ENCODE measurements around the gene USP13.

The USP13 gene

DNA sequence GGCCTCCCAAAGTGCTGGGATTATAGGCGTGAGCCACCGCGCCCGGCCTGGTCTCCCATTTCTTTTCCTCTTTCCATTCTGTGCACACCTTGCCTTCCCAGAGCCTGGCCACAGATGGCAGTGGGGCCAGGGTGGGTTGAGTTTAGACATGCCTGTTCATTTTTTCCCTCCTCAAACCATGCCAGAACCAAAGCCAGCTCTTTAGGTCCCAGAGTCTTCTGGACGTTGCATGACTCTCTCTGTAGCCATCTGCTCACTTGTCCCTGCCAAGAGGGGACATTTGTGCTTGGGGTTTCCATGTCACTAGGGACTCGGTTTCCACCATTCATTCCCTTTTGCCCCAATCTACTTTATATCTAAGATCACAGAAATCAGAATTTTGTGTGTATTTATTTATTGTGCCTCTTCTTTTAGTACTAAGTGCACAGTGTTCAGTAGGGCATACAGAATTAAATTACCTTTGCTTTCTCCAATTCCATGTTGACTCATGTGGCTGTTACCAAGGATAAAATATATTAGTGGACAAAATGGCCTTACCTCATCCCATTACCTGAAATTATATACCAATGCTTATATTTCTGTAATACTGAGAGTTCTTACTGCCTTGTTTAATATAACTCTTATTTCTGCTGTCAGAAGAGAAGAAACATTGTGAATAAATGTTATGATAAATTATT lies 49.6 kb downstream of the USP13 start:
- Mint-ChIP-seq H3K36me3 (peaks cover 27% of the 10 kb centered on the region), H3K27ac (no peak overlapping the region), H3K4me1 (peaks cover 5% of the 10 kb centered on the region), H3K4me3 (no peak overlapping the region), H3K27me3 (no peaks in the 10 kb centered on the region), H3K9me3 (no peaks in the 10 kb centered on the region)
- no peak for ATAC-seq

DNA sequence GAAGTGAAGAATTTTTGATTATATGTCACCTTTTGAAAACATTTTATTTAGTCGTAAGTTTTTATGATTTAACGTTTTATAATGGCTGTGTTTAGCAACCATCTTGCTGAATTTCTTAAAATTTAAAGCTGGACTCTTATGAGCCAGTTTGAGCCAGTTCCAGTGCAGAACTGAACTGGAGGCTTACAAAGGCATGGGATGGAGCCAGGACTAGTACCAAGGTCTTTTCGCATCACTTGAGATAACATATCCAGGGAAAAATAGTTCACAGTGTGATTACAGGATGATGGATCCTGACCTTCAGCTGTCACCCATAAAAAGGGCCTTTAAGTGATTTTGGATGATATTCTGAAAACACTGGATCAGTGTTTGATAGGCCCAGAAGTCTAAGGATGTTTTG lies 51.0 kb downstream of the USP13 start:
- no peak for ATAC-seq
- Mint-ChIP-seq H3K9me3 (no peaks in the 10 kb centered on the region), H3K27ac (no peak overlapping the region), H3K36me3 (peaks cover 41% of the 10 kb centered on the region), H3K4me1 (no peaks in the 10 kb centered on the region), H3K27me3 (no peaks in the 10 kb centered on the region), H3K4me3 (no peak overlapping the region)

DNA sequence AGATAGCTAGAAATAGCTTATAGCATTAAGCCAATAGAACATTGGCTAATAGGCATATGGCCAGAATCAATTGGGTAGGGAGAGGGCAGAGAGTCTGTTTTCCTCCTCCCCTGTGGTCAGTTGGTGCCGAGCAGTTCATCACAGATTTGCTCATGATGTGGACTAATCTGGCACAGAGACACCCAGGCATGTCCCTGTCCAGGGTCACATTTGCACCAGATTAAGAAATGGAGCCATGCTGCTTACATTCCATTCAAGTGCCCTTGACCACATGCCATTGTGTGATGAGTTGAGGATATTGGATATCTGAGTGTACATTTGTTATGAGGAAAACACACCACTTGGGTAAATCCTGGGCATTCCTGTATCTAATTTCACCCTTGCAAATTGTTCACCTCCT lies 53.4 kb downstream of the USP13 start:
- no peak overlapping the region for H3K4me3 Mint-ChIP-seq
- peaks cover 62% of the 10 kb centered on the region for H3K36me3 Mint-ChIP-seq
- no peak for ATAC-seq
- no peaks in the 10 kb centered on the region for H3K27me3 Mint-ChIP-seq
- H3K4me1 Mint-ChIP-seq = no peaks in the 10 kb centered on the region
- no peak overlapping the region for H3K27ac Mint-ChIP-seq
- H3K9me3 Mint-ChIP-seq = no peaks in the 10 kb centered on the region

DNA sequence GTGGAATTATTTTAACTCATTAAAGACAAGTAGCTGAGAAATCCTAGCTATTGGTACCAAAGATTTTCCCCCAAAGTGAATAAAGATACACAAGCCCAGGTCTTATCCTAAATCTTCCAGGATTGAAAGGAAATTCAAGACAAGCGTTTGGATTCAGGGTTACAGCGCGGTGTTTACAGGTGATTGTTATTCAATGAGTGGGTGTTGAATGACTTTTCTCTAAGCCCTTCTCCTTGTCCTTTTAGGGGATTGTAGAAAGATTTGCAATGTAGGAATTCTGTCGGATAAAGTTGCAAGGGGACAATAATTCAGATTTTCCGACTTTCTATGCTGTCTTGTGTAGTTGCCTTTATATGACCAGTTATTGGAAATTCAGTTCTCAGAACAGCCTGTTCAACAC lies 57.2 kb downstream of the USP13 start:
- Mint-ChIP-seq H3K36me3 (peaks cover 60% of the 10 kb centered on the region), H3K27ac (no peak overlapping the region), H3K9me3 (no peaks in the 10 kb centered on the region), H3K4me3 (no peak overlapping the region), H3K27me3 (no peaks in the 10 kb centered on the region), H3K4me1 (no peaks in the 10 kb centered on the region)
- ATAC-seq = no peak

DNA sequence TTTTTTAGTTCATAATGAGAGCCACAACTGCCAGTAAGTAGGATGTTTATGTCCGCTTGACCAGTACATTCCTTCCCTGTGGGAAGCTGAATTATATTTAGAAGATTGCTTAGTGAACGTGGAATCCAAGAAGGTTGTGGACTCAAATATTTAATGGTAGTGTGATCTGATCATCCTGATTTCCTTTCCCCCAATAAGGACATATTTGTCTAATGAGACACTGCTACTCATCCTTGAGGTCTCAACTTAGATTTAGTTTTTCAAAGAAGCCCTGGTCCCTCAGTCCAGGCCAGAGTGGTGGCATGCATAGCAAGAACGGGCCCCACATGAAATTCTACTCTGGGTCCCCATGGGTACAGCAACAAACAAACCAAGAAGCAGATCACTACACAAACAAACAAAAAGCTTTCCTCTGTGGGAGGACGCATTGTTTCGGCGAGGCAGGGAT lies 60.8 kb downstream of the USP13 start:
- Mint-ChIP-seq H3K4me1 (no peaks in the 10 kb centered on the region), H3K4me3 (no peak overlapping the region), H3K9me3 (no peaks in the 10 kb centered on the region), H3K27ac (no peak overlapping the region), H3K36me3 (peaks cover 53% of the 10 kb centered on the region), H3K27me3 (no peaks in the 10 kb centered on the region)
- ATAC-seq = no peak

DNA sequence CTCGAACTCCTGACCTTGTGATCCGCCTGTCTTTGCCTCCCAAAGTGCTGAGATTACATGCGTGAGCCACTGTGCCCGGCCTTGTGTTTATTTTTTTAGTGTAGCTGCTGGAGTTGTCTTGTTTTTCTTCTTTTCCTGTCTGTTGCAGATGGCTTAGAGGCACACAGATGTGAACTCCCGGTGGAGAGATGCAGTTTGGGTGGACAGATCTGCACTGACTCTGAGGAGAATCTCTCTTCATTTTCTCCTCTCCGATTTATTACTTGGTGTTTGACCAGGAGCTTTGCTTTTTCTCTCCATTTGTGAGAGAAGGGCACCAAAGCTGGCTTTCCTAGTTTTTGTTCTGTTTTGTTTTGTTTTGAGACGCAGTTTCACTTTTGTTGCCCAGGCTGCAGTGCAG lies 62.7 kb downstream of the USP13 start:
- no peak overlapping the region for H3K27ac Mint-ChIP-seq
- H3K4me3 Mint-ChIP-seq = no peak overlapping the region
- H3K9me3 Mint-ChIP-seq = no peaks in the 10 kb centered on the region
- no peak for ATAC-seq
- no peaks in the 10 kb centered on the region for H3K27me3 Mint-ChIP-seq
- no peaks in the 10 kb centered on the region for H3K4me1 Mint-ChIP-seq
- H3K36me3 Mint-ChIP-seq = peaks cover 49% of the 10 kb centered on the region

DNA sequence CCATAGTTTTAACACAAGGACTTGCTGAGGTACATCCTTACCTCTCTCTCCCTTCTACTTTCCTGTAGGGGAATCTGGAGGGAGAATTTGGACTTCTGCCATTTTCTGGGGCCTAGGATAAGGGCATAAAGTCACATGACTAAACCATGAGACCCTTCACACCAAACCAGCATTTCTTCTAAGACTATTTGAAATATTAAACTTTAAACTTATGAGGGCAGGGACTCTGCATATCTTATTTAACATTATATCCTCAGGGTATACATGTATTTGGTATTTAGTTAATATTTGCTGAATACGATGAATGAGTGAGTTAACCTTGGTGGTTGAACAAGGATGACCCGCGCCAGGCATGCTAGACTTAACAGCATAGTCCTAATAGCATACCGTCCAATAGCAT lies 63.4 kb downstream of the USP13 start:
- H3K4me3 Mint-ChIP-seq = no peak overlapping the region
- no peaks in the 10 kb centered on the region for H3K27me3 Mint-ChIP-seq
- H3K9me3 Mint-ChIP-seq = no peaks in the 10 kb centered on the region
- H3K36me3 Mint-ChIP-seq = peaks cover 52% of the 10 kb centered on the region
- ATAC-seq = no peak
- no peaks in the 10 kb centered on the region for H3K4me1 Mint-ChIP-seq
- no peak overlapping the region for H3K27ac Mint-ChIP-seq

DNA sequence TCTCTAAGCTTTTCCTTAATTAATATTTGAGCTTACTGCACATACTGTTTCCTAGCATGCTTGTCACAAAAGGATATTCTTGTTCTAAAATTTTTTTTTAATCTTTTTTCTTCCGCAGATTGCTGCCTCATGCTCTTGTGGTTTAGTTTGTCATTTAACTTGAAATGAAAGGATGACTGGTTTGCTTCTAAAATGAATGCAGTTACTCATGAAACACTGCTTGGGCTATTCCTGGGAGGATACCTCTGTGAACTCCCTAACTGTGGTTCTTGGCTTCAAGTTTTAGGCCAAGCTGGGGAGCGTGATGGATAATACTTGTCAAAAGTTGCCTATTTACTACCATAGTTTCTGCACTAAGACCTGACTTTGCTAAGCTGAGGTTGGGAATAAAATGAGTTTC lies 64.0 kb downstream of the USP13 start:
- no peak overlapping the region for H3K4me3 Mint-ChIP-seq
- H3K4me1 Mint-ChIP-seq = no peaks in the 10 kb centered on the region
- no peak overlapping the region for H3K27ac Mint-ChIP-seq
- H3K36me3 Mint-ChIP-seq = peaks cover 58% of the 10 kb centered on the region
- ATAC-seq = no peak
- no peaks in the 10 kb centered on the region for H3K9me3 Mint-ChIP-seq
- H3K27me3 Mint-ChIP-seq = no peaks in the 10 kb centered on the region

DNA sequence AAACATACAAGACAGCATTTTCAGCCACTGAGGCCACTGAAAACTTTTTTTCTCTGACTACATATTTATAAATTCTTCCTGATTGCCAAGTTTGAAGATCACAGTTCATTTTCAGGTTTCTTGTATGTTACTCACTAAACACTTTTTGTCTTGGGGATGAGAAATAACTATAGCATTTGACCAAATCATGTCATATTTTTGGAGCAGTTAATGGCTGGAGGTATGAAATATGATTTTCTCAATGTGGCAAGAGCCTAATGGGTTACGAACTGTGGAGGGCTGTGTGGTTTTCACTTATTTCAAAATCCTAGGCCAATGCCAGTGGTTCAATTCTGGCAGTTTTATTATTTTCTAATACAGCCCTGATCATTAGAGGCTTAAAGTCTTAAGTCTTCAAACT lies 64.4 kb downstream of the USP13 start:
- ATAC-seq = no peak
- H3K27me3 Mint-ChIP-seq = no peaks in the 10 kb centered on the region
- no peaks in the 10 kb centered on the region for H3K4me1 Mint-ChIP-seq
- H3K9me3 Mint-ChIP-seq = no peaks in the 10 kb centered on the region
- H3K4me3 Mint-ChIP-seq = no peak overlapping the region
- H3K27ac Mint-ChIP-seq = no peak overlapping the region
- H3K36me3 Mint-ChIP-seq = peaks cover 62% of the 10 kb centered on the region

DNA sequence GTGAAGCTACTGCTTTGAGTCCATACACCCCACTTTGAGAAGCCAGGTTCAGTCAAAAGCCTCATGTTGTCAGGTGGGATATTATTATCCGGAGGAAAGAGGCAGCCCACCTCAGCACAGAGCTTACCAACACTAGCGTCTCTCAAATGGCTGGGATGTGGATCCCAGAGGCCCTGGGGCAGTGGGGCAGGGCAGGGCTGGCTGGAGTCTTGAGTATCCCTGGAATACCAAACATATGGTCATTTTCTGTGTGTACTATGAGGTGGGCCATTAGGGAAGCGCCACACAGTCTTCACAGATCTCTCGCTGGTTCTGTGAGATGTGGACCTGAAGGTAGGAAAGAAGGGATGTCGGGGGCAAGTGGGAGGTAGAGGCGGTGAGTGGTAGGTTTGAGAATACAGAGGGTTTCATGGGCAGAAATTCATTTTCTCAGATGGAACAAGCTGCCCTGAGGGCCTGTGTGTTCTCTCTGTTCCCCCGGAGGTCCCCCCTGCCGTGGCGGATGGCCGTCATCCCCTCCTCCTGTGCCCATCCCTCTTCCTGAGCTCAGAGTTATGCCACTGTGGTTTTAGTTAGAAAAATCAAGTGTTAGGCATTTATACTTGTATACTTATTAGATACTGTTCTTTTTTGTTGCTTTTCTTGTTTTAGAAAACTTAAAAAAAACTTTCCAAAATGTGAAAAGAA lies 66.4 kb downstream of the USP13 start:
- Mint-ChIP-seq H3K4me3 (no peak overlapping the region), H3K27me3 (no peaks in the 10 kb centered on the region), H3K27ac (no peak overlapping the region), H3K36me3 (peaks cover 62% of the 10 kb centered on the region), H3K4me1 (no peaks in the 10 kb centered on the region), H3K9me3 (no peaks in the 10 kb centered on the region)
- ATAC-seq = no peak

DNA sequence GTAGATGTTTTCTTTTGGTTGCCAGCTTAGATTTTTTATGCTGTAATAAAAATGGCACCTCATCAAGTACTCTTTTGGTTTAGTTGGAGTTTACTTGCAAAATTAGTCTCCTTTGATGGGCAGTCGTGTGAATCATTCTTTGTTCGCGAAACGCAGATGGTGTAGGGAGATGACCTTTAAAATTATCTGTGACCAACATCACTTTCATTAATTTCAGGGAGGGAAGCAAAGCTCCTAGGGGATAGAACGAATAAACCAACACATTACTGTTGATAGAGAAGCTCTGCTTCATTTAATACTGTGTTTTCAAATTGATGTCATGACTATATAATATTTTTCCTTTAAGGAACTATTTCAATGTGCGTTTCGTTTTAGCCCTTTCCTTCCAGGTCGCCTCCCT lies 67.4 kb downstream of the USP13 start:
- H3K36me3 Mint-ChIP-seq = peaks cover 60% of the 10 kb centered on the region
- no peak overlapping the region for H3K4me3 Mint-ChIP-seq
- no peaks in the 10 kb centered on the region for H3K27me3 Mint-ChIP-seq
- H3K4me1 Mint-ChIP-seq = no peaks in the 10 kb centered on the region
- no peak for ATAC-seq
- H3K9me3 Mint-ChIP-seq = no peaks in the 10 kb centered on the region
- no peak overlapping the region for H3K27ac Mint-ChIP-seq

DNA sequence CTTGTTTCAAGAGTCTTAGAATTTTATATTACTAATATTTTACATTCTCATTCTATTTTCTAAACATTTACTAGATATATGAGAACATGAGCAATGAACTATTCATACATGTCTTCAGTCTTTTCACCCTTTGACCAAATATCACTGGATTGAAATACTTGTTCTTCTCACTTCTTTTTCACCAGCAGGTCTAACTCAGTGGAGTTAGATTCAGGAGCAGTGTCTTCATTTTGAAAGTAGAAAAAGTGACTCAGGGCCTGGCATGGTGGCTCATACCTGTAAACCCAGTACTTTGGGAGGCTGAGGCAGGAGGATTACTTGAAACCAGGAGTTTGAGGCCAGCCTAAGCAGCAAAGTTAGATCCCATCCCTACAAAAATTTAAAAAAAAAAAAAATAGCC lies 70.8 kb downstream of the USP13 start:
- Mint-ChIP-seq H3K4me1 (peaks cover 7% of the 10 kb centered on the region), H3K27ac (no peak overlapping the region), H3K27me3 (no peaks in the 10 kb centered on the region), H3K9me3 (no peaks in the 10 kb centered on the region), H3K4me3 (no peak overlapping the region), H3K36me3 (peaks cover 61% of the 10 kb centered on the region)
- no peak for ATAC-seq

DNA sequence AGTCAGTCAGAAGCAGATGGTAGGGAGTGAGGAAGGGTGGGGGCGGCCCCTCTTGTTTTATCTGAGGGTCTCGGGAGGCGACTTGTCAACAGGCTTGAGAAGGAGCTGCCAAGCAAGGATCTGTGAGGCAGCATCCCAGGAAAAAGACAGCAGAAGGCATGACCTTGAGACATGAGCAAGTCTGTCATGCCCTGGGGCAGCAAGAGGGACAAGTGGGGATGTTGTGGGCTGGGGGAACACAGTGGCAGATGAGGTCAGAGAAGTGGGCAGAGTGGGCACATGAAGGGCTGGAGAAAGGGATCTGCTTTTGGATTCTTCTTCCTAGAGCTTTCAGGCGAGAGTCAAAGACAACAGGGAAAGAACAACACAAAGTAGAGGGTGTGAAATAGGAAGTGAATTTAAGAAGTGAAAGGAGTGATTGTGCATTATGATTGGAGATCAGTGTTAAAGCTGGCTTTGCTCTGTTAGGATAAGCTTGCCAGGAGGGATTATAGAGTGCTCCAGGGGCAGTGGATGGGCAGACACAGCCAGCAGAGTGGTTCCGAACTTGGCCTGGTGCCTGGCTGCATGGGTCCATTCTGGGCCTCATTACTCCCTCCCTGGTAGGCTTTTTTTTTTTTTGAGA lies 73.3 kb downstream of the USP13 start:
- ATAC-seq = no peak
- peaks cover 7% of the 10 kb centered on the region for H3K4me1 Mint-ChIP-seq
- H3K9me3 Mint-ChIP-seq = no peaks in the 10 kb centered on the region
- H3K27ac Mint-ChIP-seq = no peak overlapping the region
- peaks cover 59% of the 10 kb centered on the region for H3K36me3 Mint-ChIP-seq
- H3K4me3 Mint-ChIP-seq = no peak overlapping the region
- no peaks in the 10 kb centered on the region for H3K27me3 Mint-ChIP-seq

DNA sequence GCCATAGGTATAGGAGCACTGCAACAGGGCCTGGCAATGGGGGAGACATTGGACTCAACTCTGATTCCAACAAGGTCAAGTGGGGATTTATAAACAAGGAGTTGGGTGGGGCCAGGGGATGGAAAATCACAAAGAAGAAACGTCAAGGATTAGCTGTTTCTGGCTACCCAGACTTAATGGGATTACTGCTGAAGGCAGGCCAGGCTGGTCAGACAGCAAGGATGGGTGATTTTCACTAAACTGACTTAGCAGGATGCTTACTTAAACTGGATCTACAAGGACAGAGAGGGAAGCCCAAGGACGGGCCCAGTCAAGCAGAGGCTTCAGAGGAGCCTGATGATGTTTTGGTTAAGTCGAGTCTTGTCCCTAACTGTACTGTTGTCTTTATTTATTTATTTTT lies 76.2 kb downstream of the USP13 start:
- H3K27me3 Mint-ChIP-seq = no peaks in the 10 kb centered on the region
- no peak for ATAC-seq
- H3K4me1 Mint-ChIP-seq = peaks cover 7% of the 10 kb centered on the region
- H3K36me3 Mint-ChIP-seq = peaks cover 65% of the 10 kb centered on the region
- H3K9me3 Mint-ChIP-seq = no peaks in the 10 kb centered on the region
- H3K27ac Mint-ChIP-seq = no peak overlapping the region
- H3K4me3 Mint-ChIP-seq = no peak overlapping the region

DNA sequence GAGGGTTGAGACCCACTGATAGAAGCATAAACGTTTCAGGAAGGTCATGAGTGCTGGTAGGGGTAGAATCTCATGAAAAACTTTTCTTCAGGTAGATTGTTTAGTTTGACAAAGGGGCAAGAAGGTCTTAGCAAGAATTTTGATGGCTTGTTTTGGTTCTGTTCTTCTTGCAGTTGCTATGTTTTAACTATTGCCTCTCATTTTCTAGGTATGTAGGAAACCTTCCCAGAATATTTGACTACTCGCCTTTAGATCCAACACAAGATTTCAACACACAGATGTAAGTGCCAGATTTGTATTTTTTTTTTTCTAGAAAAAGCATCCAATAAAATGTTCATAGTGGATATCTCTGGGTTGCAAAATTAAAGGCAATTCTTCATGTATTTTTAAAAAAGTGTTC lies 77.1 kb downstream of the USP13 start:
- Mint-ChIP-seq H3K27me3 (no peaks in the 10 kb centered on the region), H3K9me3 (no peaks in the 10 kb centered on the region), H3K4me1 (peaks cover 7% of the 10 kb centered on the region), H3K27ac (no peak overlapping the region), H3K4me3 (no peak overlapping the region), H3K36me3 (peaks cover 61% of the 10 kb centered on the region)
- ATAC-seq = no peak

DNA sequence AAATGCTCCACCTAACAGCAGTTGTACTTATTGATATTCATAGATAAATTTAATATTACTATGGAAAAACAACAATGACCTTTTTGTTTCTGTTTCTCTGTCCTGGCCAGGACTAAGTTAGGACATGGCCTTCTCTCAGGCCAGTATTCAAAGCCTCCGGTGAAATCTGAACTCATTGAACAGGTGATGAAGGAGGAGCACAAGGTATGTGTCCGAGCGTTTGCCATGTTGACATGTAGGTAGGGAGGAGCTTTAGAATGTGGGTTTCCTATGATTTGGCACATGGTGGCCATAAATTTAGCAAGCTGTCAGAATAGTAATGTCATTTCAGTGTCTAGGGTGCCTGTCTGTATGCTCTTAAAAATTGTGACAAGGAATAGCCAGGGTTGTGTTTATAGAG lies 77.7 kb downstream of the USP13 start:
- H3K27ac Mint-ChIP-seq = no peak overlapping the region
- H3K36me3 Mint-ChIP-seq = peaks cover 56% of the 10 kb centered on the region
- H3K4me1 Mint-ChIP-seq = peaks cover 7% of the 10 kb centered on the region
- H3K4me3 Mint-ChIP-seq = no peak overlapping the region
- no peaks in the 10 kb centered on the region for H3K9me3 Mint-ChIP-seq
- ATAC-seq = no peak
- no peaks in the 10 kb centered on the region for H3K27me3 Mint-ChIP-seq

Data from stimulated activated memory B cell treated with anti-CD40 and anti-IgM and Interleukin-4, amounts not matched to agents 10 μg/mL and 1 μg/mL and 100 μg/mL, for 72 hours (primary cell).